ENCODE measurements around the gene EHD1. TPM values are rescaled to one million over a fixed set of nuclear protein-coding genes. Genes with fewer than 3 reads are reported as not detected.

The EHD1 gene
- polyA plus RNA-seq, 1 donor (not counting 4 experiments of a cell fraction or from before 2014, with no cell fraction given) = 73.9 TPM

DNA sequence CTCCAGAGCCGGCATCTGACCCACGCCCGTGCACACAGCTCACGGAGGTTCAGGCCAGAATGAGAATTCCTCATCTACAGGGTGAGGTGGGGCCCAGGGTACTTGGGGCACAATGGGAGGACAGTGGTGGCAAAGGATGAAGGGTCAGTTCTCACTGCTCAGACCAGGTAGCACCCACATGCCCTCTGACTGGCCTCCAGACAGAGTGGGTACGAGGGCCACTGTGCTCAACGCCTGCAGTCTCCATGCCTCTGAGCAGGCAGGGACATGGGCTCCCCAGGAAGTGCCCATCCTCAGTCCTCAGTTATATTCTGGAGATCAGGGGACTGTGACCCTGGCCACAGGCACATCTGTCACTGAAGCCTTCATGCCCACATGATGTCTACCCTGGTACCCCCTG, 20.9 kb downstream of the EHD1 start:
- peaks cover 29 to 53% of the 10 kb centered on the region in 2 experiments for H3K36me3 ChIP-seq (ENCODE audit: control insufficient read depth in 2 of 2, extremely low read depth in 1 of 2, insufficient read depth in 2 of 2, low read length in 2 of 2)
- no peak overlapping the region for H2AFZ ChIP-seq (ENCODE audit: control insufficient read depth, low read length)
- FAIRE-seq = no peak
- no peak for DNase-seq (ENCODE audit: low read depth, low spot score)
- H3K27me3 ChIP-seq (ENCODE audit: control insufficient read depth, extremely low read depth, insufficient read depth, low read length) = no peaks in the 10 kb centered on the region
- no peak overlapping the region for H3K4me2 ChIP-seq (ENCODE audit: control insufficient read depth, extremely low read depth, insufficient read depth, low read depth, low read length)
- no peaks in the 10 kb centered on the region for H4K20me1 ChIP-seq (ENCODE audit: control insufficient read depth, extremely low read depth, insufficient read depth, low read length)
- dilution Hi-C loops (cut with MboI; ENCODE audit: extremely low pct_ligation_motif_present, low sequenced_read_pairs) = no loop called here
- H3K9me1 ChIP-seq (ENCODE audit: control insufficient read depth, extremely low read depth, insufficient read depth, low read length) = no peaks in the 10 kb centered on the region
- no peak for TF ChIP-seq EZH2 (IDR thresholded peaks at IDR 0.05; ENCODE audit: low read length)
- no peak for TF ChIP-seq CTCF (optimal IDR thresholded peaks at IDR 0.05 in 1 of 3, IDR thresholded peaks at IDR 0.05 in 1 of 3, conservative IDR thresholded peaks at IDR 0.05 in 1 of 3; ENCODE audit: extremely low read depth in 1 of 3, insufficient read depth in 2 of 3, low read length in 3 of 3)
- H3K9ac ChIP-seq (ENCODE audit: control insufficient read depth, extremely low read depth, insufficient read depth, low read length) = no peak overlapping the region
- no peak overlapping the region for H3K4me3 ChIP-seq (ENCODE audit: control insufficient read depth in 2 of 3, extremely low read depth in 1 of 3, insufficient read depth in 2 of 3, low read depth in 1 of 3, low read length in 3 of 3)
- peaks cover 47% of the 10 kb centered on the region for H3K79me2 ChIP-seq (ENCODE audit: control insufficient read depth, insufficient read depth, low read length)
- peak overlapping the region; percentile 36 for H3K27ac ChIP-seq (ENCODE audit: control insufficient read depth, insufficient read depth, low read length)
- peaks cover 37% of the 10 kb centered on the region for H3K4me1 ChIP-seq (ENCODE audit: control insufficient read depth, extremely low read depth, insufficient read depth, low read length)
- no peaks in the 10 kb centered on the region for H3K9me3 ChIP-seq (ENCODE audit: control insufficient read depth, low read depth, low read length)

DNA sequence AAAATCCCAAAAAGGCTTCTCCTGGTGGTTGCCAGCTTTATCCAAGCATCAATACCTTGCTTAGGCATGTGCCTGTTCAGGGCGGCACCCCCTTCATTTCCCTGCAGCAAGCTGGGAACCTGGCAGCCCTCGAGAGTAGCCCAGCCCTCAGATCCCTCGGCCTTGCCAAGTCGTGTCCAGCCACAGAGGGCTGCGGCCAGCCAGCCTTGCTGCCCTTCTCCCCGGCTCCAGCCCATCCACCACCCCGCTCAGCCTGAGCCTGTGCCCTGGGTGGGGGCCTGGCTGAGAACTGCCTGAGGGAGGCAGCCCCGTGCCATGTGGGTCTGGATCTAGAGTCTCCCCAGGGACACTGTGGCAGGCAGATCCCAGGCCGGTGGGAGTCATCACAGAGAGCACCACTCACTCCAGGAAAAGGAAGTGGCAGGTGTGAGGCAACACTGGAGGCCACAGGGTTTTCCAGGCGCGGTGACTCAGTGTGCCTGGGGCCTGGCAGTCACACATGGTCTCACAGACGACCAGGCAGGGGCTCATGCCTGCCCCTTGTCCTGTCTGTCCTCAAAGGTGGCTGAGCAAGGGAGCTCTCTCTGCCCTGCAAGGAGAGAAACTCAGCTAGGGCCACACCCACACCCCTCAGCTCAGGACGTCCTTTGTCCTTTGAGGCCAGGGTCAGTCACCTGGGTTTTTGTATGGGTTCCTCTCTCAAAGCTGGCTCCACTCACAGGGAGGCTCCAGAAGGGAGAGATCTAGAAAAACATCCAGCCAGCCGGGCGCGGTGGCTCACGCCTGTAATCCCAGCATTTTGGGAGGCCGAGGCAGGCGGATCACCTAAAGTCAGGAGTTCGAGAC, 21.8 kb downstream of the EHD1 start:
- peaks cover 37% of the 10 kb centered on the region for H3K4me1 ChIP-seq (ENCODE audit: control insufficient read depth, extremely low read depth, insufficient read depth, low read length)
- peak; percentile 91 for FAIRE-seq
- peak overlapping the region; percentile 80 for H3K9ac ChIP-seq (ENCODE audit: control insufficient read depth, extremely low read depth, insufficient read depth, low read length)

More for the DNA sequence above, 21.8 kb downstream of the EHD1 start:
- TF ChIP-seq EZH2 (IDR thresholded peaks at IDR 0.05; ENCODE audit: low read length) (no peak), CTCF (optimal IDR thresholded peaks at IDR 0.05 in 1 of 3, IDR thresholded peaks at IDR 0.05 in 1 of 3, conservative IDR thresholded peaks at IDR 0.05 in 1 of 3; ENCODE audit: extremely low read depth in 1 of 3, insufficient read depth in 2 of 3, low read length in 3 of 3) (no peak)
- peaks cover 29 to 56% of the 10 kb centered on the region in 2 experiments for H3K36me3 ChIP-seq (ENCODE audit: control insufficient read depth in 2 of 2, extremely low read depth in 1 of 2, insufficient read depth in 2 of 2, low read length in 2 of 2)
- peak overlapping the region; percentile 66 for H3K4me2 ChIP-seq (ENCODE audit: control insufficient read depth, extremely low read depth, insufficient read depth, low read depth, low read length)
- H3K27ac ChIP-seq (ENCODE audit: control insufficient read depth, insufficient read depth, low read length) = peak overlapping the region; percentile 88
- dilution Hi-C loops (cut with MboI; ENCODE audit: extremely low pct_ligation_motif_present, low sequenced_read_pairs) = no loop called here
- no peak overlapping the region for H2AFZ ChIP-seq (ENCODE audit: control insufficient read depth, low read length)
- H4K20me1 ChIP-seq (ENCODE audit: control insufficient read depth, extremely low read depth, insufficient read depth, low read length) = no peaks in the 10 kb centered on the region
- H3K27me3 ChIP-seq (ENCODE audit: control insufficient read depth, extremely low read depth, insufficient read depth, low read length) = no peaks in the 10 kb centered on the region
- H3K4me3 ChIP-seq (ENCODE audit: control insufficient read depth in 2 of 3, extremely low read depth in 1 of 3, insufficient read depth in 2 of 3, low read depth in 1 of 3, low read length in 3 of 3) = peak overlapping the region in 1 of 3 experiments; percentile 4
- peaks cover 40% of the 10 kb centered on the region for H3K79me2 ChIP-seq (ENCODE audit: control insufficient read depth, insufficient read depth, low read length)
- no peaks in the 10 kb centered on the region for H3K9me1 ChIP-seq (ENCODE audit: control insufficient read depth, extremely low read depth, insufficient read depth, low read length)
- DNase-seq (ENCODE audit: low read depth, low spot score) = peak; percentile 75
- no peaks in the 10 kb centered on the region for H3K9me3 ChIP-seq (ENCODE audit: control insufficient read depth, low read depth, low read length)
